Spleen (tissue), 11 donors: ENCODE results near the gene MICAL2. TPM values are rescaled to one million over a fixed set of nuclear protein-coding genes. Genes with fewer than 3 reads are reported as not detected.

ENCODE experiments used
- DNase-seq: peaks from one replicate; pipeline ENCODE4 v3.0.0-alpha.2; 2020
- H3K27ac ChIP-seq, 8 donors: fragments of 200-600 bp; sonication (generic) in 7 of 8; 1 replicate in 4 of 8; 2 replicates in 4 of 8; pipeline versions ENCODE4 v1.5.0 to v1.8.0; 2016 to 2021; ENCODE audit warnings: inconsistent platforms in 4 of 8, mild to moderate bottlenecking in 4 of 8, moderate library complexity in 1 of 8
- H3K27me3 ChIP-seq, 7 donors: fragments of 200-600 bp; sonication (generic) in 6 of 7; replicated peaks in 1 of 7; 1 replicate in 4 of 7; 2 replicates in 3 of 7; pipeline versions ENCODE4 v1.5.0 to v1.8.0; 2016 to 2021; ENCODE audit warnings: inconsistent platforms in 3 of 7, mild to moderate bottlenecking in 1 of 7
- H3K36me3 ChIP-seq, 6 donors: fragments of 200-600 bp; sonication (generic) in 5 of 6; 1 replicate in 4 of 6; 2 replicates in 2 of 6; pipeline versions ENCODE4 v1.5.0 to v1.8.0; 2016 to 2021; ENCODE audit warnings: inconsistent platforms in 2 of 6
- H3K4me1 ChIP-seq, 6 donors: fragments of 200-600 bp; sonication (generic) in 5 of 6; 1 replicate in 3 of 6; 2 replicates in 3 of 6; pipeline versions ENCODE4 v1.5.0 to v1.8.0; 2016 to 2021; ENCODE audit warnings: inconsistent platforms in 3 of 6
- H3K4me3 ChIP-seq, 8 donors: fragments of 200-600 bp; sonication (generic) in 7 of 8; 1 replicate in 4 of 8; 2 replicates in 4 of 8; pipeline versions ENCODE4 v1.5.0 to v1.8.0; 2016 to 2021; ENCODE audit warnings: inconsistent platforms in 4 of 8, mild to moderate bottlenecking in 4 of 8, moderate library complexity in 2 of 8
- H3K9me3 ChIP-seq, 8 donors: fragments of 200-600 bp; sonication (generic) in 7 of 8; 1 replicate in 4 of 8; 2 replicates in 4 of 8; pipeline versions ENCODE4 v1.5.0 to v1.8.0; 2016 to 2021; ENCODE audit warnings: inconsistent platforms in 4 of 8
- POLR2A ChIP-seq, 3 donors: fragments of 450-650 bp; IDR thresholded peaks; one replicate each; pipeline ENCODE4 v1.5.1; 2017; ENCODE audit warnings: antibody characterized with exemption in 3 of 3, mild to moderate bottlenecking in 1 of 3
- POLR2AphosphoS5 ChIP-seq, 3 donors: sonication (generic); formaldehyde crosslinking; IDR thresholded peaks; one replicate each; pipeline ENCODE4 v1.5.1; 2017; ENCODE audit warnings: antibody characterized with exemption in 3 of 3
- WGBS, 5 donors: extraction: QIAGEN DNeasy Blood & Tissue Kit in 3 of 5; methylation state at CpG; one replicate each; pipeline versions ENCODE4 v1.1.5 to v1.1.7; 2013 to 2018; 5-methylcytosine and 5-hydroxymethylcytosine counted together
- intact Hi-C: fragments of 100-400 bp; cut with DNase I; formaldehyde crosslinking; loops from one replicate; pipeline ENCODE4 v1.15.0; 2023; ENCODE audit warnings: low total_unique reads
- polyA plus RNA-seq, 3 donors: library from polyadenylated mRNA; stranded (reverse); fragments of 200-250 nt; gene quantifications; one replicate each; pipeline ENCODE4 v1.2.1, GENCODE V29; 2013
- total RNA-seq, 7 donors: library from RNA; depleted of rRNA in 3 of 7; stranded (reverse); fragments of >200 nt in 3 of 7; fragmentation: NEBNext Ultra II Directional in 4 of 7; extraction: Animal tissue kit (Norgen Biotek cat#: 25700) in 4 of 7; gene quantifications; one replicate each; pipeline versions ENCODE4 v1.1.0 to v1.2.1, GENCODE V29; 2016 to 2021
- TF ChIP-seq, protein P1 (sequence below), 11 experiments: fragments of 200-600 bp in 7 of 11; fragments of 450-650 bp in 4 of 11; sonication (generic) in 4 of 11; IDR thresholded peaks in 8 of 11; conservative IDR thresholded peaks in 3 of 11; 1 replicate in 7 of 11; 2 replicates in 4 of 11; pipeline versions ENCODE4 v1.4.0 to v1.8.0; 2016 to 2021; ENCODE audit warnings: antibody characterized with exemption in 11 of 11, inconsistent platforms in 4 of 11, mild to moderate bottlenecking in 1 of 11
- donor health status: healthy with polysubstance abuse.
- donor health status: DM: no; HTN: no; CAD: no; lungs with moderate emphysema.
- donor health status: DM: no; HTN: no; CAD: no.
- donor health status: Bipolar disorder and iron deficiency.
- donor health status: healthy.
- donor health status: DM: no; HTN: no; CAD: no.
- donor health status: DM: yes; HTN: yes; CAD: no.

The MICAL2 gene
- total and polyA plus RNA-seq, 10 donors = 1.9 to 50.8 (median 32.3) TPM

DNA sequence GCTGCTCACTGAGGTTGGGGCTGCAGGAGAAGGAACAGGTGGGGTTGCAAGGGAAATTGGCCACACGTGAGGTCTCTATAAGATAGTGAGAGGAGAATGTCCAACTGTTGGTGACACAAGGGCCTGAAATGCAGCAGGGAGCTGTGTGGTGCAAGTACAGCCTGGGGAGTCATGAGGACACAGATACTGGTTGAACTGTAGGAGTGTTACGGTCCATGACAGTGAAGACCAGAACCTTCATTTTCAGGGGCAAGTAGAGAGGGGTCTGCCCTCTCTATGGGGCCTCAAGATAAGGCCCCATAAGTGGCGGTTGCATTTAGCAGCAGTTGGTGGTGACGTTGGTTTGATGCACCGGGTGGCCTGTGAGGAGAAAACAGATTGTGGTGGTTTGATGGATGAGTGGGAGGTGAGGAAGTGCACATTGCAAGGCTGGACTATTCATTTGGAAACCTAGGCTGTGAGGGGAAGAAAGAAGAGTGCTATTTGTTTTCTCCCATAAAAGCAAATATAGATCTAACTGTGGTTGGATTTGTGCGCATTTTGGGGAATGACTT, 39.4 kb downstream of the MICAL2 start:
- Histone ChIP-seq H3K9me3 (no peaks in the 10 kb centered on the region), H3K36me3 (no peaks in the 10 kb centered on the region), H3K4me3 (no peak overlapping the region), H3K4me1 (peaks cover 0 to 2% (median 0%) of the 10 kb centered on the region in 6 donors), H3K27ac (no peak overlapping the region), H3K27me3 (no peaks in the 10 kb centered on the region)
- WGBS, 5 donors = 51 to 66% (median 60%) methylated on average over 6 of the region's 6 CpGs
- intact Hi-C loops = no loop called here
- DNase-seq = no peak
- TF ChIP-seq, protein P1, sequence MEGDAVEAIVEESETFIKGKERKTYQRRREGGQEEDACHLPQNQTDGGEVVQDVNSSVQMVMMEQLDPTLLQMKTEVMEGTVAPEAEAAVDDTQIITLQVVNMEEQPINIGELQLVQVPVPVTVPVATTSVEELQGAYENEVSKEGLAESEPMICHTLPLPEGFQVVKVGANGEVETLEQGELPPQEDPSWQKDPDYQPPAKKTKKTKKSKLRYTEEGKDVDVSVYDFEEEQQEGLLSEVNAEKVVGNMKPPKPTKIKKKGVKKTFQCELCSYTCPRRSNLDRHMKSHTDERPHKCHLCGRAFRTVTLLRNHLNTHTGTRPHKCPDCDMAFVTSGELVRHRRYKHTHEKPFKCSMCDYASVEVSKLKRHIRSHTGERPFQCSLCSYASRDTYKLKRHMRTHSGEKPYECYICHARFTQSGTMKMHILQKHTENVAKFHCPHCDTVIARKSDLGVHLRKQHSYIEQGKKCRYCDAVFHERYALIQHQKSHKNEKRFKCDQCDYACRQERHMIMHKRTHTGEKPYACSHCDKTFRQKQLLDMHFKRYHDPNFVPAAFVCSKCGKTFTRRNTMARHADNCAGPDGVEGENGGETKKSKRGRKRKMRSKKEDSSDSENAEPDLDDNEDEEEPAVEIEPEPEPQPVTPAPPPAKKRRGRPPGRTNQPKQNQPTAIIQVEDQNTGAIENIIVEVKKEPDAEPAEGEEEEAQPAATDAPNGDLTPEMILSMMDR (IDR thresholded peaks at IDR 0.05 in 8 of 11, conservative IDR thresholded peaks at IDR 0.05 in 3 of 11) = no peak
- TF ChIP-seq POLR2AphosphoS5 (IDR thresholded peaks at IDR 0.05) (no peak), POLR2A (IDR thresholded peaks at IDR 0.05) (no peak)

DNA sequence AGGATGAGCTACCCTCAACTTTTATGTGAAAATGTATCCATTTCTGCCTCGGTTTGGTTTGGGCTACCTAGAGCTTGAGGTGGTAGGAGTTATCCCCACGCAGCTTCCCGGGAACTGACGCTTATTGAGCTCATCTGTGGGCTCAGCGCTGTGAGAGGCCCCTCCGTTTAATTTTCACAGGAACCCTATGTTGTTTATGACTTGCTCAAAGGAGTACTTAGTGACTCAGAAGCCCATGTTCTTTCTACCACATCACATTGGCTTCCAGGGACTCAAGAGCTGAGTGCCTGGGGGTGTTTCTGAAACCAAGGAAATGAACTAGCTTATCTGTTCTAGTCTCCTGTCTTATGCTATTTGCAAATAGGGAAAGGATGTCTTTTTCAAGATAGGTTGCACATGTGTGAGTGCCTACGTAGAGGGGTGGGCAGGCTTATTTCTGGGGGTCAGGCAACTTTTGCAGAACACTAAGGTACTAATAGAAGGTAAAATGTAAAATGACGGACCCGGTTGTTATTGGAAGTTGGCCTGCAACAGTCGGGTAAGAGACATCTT, 40.5 kb downstream of the MICAL2 start:
- Histone ChIP-seq H3K27me3 (no peaks in the 10 kb centered on the region), H3K4me1 (no peaks in the 10 kb centered on the region), H3K36me3 (no peaks in the 10 kb centered on the region), H3K9me3 (no peaks in the 10 kb centered on the region), H3K4me3 (no peak overlapping the region), H3K27ac (no peak overlapping the region)
- TF ChIP-seq, protein P1 (IDR thresholded peaks at IDR 0.05 in 8 of 11, conservative IDR thresholded peaks at IDR 0.05 in 3 of 11) = no peak
- TF ChIP-seq POLR2A (IDR thresholded peaks at IDR 0.05) = no peak
- TF ChIP-seq POLR2AphosphoS5 (IDR thresholded peaks at IDR 0.05) = no peak
- peak; percentile 15 for DNase-seq
- intact Hi-C loops = no loop called here
- 80 to 83% (median 82%) methylated on average over 10 of the region's 10 CpGs for whole genome bisulfite sequencing, 5 donors

DNA sequence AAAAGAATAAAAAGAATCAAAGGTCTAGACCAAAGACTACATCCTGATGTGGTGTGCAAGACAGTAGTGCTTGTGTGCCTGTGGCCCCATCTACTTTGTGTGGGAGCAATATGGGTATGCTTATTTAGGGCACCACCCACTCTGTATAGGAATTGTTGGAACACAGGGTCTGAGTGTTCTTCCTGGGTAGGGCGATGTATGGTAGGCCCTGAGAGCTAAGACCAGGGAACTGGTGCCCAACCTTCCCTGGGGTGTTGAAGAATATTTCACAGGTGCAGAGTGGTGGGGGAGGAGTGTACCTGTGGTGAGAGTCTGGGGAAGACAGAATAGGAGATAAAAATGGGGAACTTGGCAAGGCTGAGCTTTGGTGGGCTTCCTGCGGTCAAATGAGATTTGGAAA, 41.9 kb downstream of the MICAL2 start:
- H3K4me1 ChIP-seq = peaks cover 0 to 10% (median 0%) of the 10 kb centered on the region in 6 donors
- WGBS, 5 donors = 67 to 75% (median 68%) methylated on average over 2 of the region's 2 CpGs
- H3K27ac ChIP-seq = no peak overlapping the region
- no peaks in the 10 kb centered on the region for H3K36me3 ChIP-seq
- intact Hi-C loops = no loop called here
- H3K4me3 ChIP-seq = no peak overlapping the region
- no peak for TF ChIP-seq POLR2AphosphoS5 (IDR thresholded peaks at IDR 0.05)
- TF ChIP-seq, protein P1 (IDR thresholded peaks at IDR 0.05 in 8 of 11, conservative IDR thresholded peaks at IDR 0.05 in 3 of 11) = no peak
- no peaks in the 10 kb centered on the region for H3K9me3 ChIP-seq
- DNase-seq = peak; percentile 10
- no peaks in the 10 kb centered on the region for H3K27me3 ChIP-seq

DNA sequence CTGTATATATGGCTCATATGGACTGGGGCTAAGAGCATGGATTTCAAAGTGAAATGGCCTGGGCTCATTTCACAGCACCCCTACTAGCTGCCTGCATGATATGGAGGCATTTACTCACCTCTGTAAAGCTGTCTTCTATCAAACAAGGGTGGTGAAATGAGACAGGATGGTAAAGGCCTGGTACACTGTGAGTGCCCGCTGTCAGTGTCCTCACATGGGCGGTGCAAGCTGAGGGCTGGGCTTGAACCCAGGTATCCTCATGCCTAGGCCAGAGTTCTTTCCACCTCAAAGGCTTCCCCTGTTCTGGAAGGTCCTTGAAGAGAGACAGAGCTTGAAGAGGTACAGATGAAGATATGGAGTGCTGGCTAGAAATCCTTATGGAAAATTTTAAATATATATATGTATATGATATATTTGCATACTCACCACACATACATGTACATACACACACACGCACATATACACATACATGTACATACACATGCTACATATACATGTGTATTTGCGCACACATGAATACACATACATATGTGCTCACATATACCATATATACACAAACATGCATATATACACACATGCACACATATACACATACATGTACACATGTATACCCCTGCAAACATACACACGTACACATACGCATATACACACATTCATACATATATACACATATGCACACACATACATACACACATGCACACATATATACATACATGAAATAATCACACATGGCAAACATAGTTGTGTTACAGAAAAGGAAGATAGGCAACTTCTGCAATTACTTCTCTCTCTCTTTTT, 44.7 kb downstream of the MICAL2 start:
- H3K4me1 ChIP-seq = peaks cover 0 to 21% (median 2%) of the 10 kb centered on the region in 6 donors
- WGBS, 5 donors = 96 to 100% (median 97%) methylated on average over 6 of the region's 6 CpGs
- peak; percentile 21 for DNase-seq
- TF ChIP-seq, protein P1 (IDR thresholded peaks at IDR 0.05 in 8 of 11, conservative IDR thresholded peaks at IDR 0.05 in 3 of 11) = no peak
- TF ChIP-seq POLR2A (IDR thresholded peaks at IDR 0.05) (no peak), POLR2AphosphoS5 (IDR thresholded peaks at IDR 0.05) (no peak)
- H3K9me3 ChIP-seq = no peaks in the 10 kb centered on the region
- no peak overlapping the region for H3K27ac ChIP-seq
- intact Hi-C loops = no loop called here
- no peaks in the 10 kb centered on the region for H3K27me3 ChIP-seq
- H3K4me3 ChIP-seq = no peak overlapping the region
- H3K36me3 ChIP-seq = no peaks in the 10 kb centered on the region
